ENCODE measurements around the gene CACNA1D.

CACNA1D gene

DNA sequence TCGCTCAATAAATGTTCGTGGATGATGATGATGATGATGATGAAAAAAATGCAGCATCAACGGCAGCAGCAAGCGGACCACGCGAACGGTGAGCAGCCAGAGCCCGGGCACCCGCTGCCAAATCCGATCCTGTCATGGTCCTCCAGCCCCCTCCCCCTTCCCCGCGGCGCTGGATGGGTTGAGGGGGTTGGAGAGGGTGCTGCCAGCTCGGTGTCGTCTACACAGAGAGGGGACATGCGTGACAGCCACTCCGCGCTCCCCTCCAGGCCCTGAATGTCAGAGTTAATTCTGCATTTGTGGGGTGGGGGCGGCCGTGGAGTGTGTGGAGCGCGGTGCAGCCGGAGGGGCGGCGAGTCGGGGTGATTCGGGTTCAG is 722 bp downstream of the CACNA1D start:
- DNase-seq (ENCODE audit: low read depth in 2 of 2) = no peak

DNA sequence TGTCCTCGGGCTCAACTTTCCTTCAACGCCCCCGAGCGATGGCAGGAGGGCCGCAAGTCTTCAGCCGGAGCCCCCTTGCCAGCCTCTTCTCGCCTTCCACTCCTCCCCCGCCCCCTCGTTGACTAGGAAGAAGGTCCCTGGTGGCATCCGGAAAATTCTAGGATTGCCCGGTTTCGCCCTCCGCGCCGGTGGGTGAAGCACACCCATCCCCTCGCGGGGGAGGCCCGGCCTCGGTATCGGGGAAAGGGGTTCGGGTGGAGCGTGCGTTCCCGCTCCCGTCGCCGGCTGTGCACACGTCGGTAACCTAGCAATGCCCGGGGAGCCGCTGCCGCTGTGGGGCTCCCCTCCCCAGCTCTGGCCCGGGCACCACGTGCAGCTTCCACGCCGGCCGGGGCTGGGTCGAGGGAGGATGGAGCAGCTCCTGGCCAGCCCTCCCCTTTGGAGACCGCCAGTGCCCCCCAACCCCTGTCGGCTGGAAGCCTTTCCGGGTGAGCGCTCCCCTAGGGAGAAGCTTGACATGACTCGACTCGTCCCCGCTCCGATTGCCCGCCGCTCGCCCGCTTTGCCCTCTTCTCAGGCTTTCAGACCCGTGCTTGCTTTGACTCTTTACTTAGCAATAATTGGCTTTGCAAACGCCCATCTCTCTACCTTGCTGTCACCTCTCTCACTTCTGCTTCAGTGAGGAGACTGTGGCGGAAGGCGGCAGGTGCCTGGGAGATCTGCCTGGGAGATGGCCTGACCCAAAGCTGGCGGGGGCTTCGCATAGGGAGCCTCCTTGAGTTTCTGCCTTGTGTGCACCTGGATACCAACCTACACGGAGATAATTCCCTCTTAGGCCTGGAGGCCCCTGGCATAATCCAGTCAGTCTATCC is 1.3 kb downstream of the CACNA1D start:
- DNase-seq (ENCODE audit: low read depth in 2 of 2) = no peak

DNA sequence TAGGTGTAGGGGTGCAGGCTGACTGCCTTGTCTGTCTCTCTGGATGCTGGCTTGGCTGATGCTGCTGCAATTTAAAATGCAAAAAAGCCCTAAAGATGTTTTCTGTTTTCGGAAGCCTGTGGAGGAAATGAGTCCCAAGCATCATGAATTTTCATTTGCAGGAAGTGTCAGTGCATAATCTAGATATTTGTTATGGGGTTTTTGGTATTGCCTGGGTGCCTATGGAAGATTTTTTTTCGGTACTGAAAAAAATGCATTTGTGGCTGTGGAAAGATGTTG is 1.9 kb downstream of the CACNA1D start:
- DNase-seq (ENCODE audit: low read depth in 2 of 2) = no peak

DNA sequence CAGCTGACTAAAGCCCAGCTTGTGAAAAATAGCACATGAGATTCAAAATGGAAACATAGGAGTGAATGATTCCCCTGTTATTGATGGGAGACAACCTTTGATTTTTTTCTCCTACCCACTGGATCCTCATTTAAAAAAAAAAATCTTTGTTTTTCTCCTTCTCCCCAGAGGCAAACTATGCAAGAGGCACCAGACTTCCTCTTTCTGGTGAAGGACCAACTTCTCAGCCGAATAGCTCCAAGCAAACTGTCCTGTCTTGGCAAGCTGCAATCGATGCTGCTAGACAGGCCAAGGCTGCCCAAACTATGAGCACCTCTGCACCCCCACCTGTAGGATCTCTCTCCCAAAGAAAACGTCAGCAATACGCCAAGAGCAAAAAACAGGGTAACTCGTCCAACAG is 2.6 kb downstream of the CACNA1D start:
- no peak for DNase-seq (ENCODE audit: low read depth in 2 of 2)

DNA sequence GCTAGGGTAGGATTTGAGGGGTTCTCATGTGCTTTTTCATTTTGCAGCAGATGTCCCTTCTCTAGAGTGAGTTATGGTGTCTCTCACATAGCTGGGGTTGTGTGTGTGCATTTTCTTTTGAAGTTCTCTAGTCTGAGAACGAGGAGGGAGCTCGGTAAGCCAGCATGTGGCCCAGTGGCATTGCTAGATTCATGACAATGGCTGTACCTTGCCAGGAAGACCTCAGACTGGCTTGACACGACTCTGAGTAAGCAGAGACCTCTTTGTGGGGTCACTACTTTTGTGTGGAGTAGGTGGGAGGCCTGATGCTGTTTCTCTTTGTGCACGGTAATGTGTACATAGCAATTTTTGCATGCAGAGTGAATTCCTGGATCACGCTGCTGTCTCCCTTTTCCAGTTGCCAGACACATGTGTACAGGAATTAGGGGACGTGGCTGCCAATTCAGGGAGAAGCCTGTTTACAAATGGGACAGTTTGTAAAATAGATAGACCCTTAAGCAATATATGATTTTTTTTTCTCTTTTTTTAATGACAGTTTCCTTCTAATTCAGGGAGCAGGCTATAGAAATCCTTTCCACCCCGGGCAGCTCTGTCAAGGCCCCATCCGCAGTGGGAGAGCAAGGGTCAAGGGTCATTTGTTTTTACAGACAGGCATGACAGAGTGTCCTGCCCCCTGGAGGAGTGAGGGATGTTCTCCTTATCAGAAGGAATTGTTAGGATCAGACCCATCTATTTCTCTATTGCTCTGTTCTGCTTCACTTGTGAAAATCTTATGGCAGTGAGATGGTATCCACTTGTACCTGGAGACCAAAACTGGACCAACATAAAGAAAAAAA is 4.6 kb downstream of the CACNA1D start:
- no peak for DNase-seq (ENCODE audit: low read depth in 2 of 2)

DNA sequence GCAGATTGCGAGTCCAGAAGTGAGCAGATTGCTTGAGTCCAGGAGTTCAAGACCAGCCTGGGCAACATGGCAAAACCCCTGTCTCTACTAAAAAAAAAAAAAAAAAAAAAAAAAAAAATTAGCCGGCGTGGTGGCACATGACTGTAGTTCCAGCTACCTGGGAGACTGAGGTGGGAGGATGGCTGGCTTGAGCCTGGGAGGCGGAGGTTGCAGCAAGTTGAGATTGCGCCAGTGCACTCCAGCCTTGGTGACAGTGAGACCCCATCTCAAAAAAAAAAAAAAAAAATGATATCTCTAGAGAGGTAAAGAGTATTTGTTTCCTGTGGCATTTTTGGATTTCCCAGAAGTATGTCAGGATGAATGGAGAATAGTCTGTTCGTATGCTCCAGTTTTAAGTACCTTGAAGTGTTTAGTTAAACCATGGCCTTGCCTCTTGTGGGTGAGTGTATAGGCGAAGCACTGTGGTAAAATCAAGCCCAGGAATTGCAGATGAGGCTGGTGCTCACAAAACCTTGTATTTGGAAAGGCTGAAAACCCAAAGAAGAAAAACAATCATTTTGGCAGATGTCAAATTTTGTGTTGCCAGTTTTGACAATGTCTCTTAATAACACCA is 5.9 kb downstream of the CACNA1D start:
- DNase-seq (ENCODE audit: low read depth in 2 of 2) = no peak

DNA sequence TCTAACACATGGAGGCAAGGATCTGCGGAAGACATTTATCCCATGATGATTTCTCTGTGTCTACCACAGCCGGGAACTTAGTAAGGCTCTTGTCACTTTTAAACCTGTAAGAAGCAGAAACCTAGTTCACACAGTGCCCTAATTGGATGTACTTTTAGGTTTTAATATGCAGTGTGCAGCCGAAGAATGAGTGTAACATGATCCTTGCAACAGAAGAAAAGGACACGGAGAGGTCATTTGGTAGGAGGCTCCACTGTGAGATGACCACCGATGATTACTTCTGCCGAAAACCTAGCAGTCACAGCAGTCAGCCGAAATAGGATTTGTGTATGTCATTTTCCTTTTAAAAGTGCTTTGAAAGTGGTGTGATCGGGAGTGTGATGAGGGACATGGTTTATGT is 6.8 kb downstream of the CACNA1D start:
- DNase-seq (ENCODE audit: low read depth in 2 of 2) = no peak

DNA sequence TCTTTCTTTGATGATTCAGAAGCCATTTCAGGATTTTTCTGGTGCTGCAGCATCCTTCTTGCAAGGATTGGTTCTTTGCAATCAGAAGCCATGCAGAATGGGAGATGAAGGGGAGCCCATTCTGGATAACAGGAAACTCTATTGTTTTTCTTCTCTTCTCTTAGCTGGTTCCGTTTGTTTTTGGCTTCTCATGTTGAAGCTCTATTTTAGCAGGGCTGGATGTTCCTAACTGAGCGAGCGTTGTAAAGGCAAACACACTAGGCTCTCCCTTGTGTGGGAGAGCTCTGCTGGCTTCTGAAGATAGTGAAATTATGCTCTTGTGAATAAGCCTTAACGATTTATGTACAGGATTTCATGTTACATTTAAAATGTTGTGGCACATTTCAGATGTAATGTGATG is 8.3 kb downstream of the CACNA1D start:
- no peak for DNase-seq (ENCODE audit: low read depth in 2 of 2)

DNA sequence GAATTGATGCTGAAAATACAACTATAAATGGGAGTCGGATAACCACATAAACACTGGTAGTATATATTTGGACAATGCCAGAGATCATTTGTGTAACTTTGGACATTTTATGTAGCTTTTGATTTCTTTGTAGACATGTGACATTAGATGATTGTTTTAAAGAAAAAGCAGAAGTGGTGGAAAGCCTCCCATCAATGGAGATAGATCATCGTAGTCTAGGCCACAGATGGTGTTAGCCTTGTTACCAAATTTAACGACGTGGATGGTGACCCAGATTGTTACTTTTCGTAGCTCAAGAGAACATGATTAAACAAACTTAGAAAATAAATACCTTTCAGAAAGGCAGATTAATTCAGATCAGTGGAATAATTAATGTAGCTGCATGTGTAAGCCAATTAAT is 8.8 kb downstream of the CACNA1D start:
- no peak for DNase-seq (ENCODE audit: low read depth in 2 of 2)

DNA sequence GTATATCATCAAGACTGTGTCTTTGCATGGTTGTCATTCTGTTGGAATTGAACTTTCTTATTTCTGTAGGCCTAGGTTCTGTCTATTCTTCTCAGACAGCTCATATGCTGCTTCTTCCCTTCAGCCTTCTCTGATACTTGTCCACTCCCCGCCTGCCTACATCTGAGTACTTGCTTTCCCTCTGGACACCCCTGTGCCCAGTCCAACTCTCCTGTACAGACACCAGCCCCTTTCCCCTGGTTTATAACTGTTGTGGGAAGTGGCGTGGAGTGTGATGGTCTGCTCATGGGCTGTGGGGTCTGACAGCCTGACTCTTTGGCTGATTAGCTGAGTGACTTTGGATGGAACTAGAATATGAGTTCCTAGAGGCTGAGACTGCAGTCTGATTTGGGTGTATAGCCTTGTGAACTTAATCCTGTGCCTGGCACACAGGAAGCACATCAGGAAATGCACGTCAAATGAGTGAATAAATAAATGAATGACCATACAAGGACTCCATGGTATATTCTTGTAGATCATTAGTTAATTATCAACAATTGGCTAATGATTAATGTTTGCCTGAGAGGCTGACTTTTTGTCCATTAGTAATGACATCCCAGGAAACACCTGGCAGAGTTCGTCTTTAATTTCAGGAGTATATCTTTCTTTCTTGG is 11.8 kb downstream of the CACNA1D start:
- no peak for DNase-seq (ENCODE audit: low read depth in 2 of 2)

DNA sequence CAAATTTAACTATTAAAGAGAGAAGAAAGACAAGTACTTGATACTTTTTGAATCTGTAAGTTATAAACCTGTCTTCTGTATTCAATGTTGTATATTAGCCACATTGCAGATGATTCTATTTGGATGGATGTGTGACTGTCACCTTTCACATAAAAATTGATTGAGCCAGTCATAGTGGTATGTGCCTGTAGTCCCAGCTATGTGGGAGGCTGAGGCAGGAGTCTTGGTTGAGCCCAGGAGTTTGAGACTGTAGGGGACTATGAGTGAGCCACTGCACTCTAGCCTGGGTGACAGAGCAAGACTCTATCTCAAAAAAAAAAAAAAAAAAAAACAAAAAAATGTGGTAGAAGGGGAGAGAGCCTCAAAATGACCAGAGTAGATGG is 12.3 kb downstream of the CACNA1D start:
- no peak for DNase-seq (ENCODE audit: low read depth in 2 of 2)

DNA sequence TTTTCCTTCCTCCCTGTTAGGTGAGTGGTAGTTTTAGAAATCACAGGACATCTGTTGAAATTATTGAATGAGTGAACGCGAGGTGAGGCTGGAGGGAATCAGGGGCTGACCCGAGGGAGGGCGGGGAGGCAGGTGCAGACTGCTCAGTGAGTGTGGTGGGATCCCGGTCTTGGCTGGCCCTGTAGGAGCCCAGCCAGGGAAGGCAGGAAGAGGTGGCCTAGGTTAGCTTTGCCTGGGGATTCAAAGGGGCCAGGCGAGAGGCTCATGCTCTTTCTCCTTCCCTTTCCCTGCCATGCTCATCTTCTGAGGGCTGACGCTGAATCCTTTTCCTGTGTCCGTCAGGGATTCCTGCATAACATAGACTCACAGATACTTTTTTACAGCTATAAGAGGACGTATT is 15.1 kb downstream of the CACNA1D start:
- DNase-seq (ENCODE audit: low read depth in 2 of 2) = no peak

DNA sequence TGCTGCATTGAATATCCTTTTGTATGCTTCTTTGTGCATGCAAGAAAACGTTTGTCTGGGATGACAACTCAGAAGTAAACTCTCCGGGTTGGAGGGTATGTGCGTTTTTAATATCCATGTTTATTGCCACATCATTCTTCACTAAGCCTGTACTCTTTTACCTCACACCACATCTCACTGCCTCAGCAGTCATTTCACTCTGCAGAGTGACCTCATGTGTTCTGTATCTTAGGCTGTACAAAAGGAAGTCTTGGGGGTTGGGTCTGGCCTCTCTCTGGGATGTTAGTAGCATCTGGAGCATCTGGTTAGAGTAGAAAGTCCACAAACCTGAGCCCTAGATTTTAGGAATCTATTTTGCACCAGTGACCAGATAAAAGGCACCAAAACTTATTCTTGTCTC is 16.1 kb downstream of the CACNA1D start:
- no peak for DNase-seq (ENCODE audit: low read depth in 2 of 2)

DNA sequence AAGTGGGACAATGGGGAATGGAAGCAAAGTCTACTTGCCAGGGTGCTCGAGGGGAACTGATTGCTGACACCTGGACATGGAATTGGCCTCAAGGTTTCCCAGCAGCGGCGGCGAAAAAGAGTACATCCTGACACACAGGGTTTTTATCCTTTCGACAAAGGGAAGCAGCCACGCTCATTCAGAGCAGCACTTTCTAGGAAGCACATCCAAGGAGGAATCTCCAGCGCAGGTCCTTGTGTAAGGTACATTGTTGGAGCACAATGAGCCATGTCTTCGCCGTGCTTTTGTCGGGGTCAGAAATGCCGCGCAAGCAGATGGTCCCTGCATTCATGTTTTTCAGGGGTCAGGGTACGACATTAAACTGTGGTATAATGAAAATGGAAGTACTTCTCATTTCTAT is 16.8 kb downstream of the CACNA1D start:
- DNase-seq (ENCODE audit: low read depth in 2 of 2) = no peak

DNA sequence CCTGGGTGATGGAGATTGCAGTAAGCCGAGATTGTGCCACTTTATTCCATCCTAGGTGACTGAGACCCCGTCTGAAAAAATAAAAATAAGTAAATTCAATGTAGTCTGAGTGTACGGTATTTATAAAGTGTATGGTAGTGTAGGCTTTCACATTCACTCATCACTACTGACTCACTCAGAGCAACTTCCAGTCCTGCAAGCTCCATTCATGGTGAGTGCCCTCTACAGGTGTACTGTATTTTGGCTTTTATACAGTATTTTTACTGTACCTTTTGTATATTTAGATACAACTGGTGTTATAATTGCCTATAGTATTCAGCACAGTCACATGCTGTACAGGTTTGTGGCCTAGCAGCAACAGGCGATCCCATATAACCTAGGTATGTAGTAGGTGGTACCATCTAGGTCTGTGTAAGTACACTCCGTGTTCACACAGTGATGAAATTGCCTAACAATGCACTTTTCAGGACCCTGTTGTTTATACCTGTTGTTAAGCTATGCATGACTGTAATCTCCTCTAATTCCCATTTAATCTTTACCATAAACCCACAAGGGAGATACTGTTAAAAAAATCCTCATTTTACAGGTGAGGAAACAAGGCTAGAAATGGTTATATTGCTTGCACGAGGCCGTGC is 19.3 kb downstream of the CACNA1D start:
- no peak for DNase-seq (ENCODE audit: low read depth in 2 of 2)

DNA sequence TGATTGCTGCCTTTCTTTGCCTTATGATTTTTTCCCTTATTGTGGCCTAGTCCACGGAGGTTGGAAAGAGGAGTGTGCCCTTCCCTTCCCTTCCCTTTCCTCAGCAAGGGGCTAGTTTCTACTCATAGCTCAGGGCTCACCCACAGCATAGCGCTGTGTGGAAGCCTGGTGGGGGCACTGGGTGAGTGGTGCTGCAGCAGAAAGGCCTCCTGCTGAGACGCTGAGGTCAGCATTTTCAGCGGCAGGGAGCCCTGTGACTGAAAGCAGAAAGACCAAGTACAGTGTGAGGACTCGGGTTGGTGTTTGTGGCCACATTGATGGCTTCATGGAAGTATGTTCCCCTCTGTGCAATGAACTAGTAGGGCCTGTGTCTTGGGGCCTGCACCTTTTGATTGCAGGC is 21.9 kb downstream of the CACNA1D start:
- DNase-seq (ENCODE audit: low read depth in 2 of 2) = no peak

DNA sequence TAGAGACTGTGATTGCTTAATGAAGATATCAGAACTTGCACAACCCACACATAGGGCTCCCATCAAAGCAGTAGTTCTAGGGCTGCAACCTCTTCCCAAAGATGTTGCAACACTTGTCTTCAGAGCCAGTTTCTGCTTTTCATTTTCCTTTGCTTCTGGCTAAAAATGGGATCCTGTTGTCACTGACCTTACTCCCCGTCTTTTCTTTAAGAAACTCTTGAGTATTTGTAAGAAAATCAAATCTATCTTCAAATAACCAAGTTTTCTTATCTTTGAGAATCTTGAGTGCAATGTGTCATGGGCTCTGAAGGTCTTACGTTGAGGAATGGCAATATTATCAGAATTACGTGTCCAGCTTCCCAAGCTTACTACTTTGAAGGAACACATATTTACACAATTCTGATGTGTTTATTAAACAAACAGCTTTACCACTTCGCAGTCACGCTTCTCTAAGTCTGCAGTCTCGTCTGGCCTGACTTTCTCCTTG is 24.1 kb downstream of the CACNA1D start:
- DNase-seq (ENCODE audit: low read depth in 2 of 2) = no peak

DNA sequence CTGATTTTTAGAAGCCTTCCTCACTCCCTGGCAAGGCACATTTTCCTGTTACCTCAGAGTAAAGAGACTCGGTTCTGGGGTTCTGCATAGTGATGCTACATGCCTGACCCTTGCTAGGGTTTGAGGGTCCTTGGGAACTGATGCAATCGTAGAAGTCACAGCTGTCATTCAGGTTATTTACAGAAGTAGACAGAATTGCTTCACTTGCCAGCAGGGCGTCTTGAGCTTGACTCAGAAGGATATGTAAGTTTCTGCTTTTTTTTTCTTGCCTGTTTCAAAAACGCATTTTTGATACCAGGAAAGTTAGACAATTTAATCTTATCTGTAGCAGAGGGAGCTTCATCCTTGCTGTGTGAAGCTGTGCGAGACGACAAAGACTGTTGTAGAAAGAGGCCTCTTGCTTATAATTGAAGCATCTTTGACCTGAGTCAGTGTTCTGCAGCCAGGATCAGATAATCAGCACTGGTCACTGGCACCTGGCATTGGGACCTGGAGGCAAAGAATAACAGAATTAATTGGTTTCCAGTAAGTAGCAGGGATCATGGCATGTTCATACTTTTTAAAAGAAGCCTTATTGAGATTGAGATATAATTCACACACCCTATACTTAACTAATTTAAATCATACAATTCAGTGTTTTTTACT is 24.8 kb downstream of the CACNA1D start:
- no peak for DNase-seq (ENCODE audit: low read depth in 2 of 2)

DNA sequence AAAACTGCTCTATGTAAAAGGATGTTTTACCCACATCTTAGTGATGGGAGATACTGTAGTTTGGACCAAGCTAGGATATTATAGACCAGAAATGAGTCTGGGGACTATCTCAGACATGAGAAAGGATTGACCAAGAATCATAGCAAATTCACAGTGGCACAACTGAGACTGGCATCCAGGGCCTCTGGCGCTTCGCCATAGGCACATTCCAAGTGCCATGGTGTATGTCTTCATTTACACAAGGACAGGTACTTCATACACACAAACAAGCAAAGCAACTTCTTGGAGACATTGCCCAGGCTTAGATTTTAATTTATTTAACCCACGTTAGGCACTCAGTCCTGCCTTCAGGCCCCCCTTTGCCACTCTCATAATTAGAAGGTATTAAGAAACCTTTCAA is 28.9 kb downstream of the CACNA1D start:
- DNase-seq (ENCODE audit: low read depth in 2 of 2) = no peak

DNA sequence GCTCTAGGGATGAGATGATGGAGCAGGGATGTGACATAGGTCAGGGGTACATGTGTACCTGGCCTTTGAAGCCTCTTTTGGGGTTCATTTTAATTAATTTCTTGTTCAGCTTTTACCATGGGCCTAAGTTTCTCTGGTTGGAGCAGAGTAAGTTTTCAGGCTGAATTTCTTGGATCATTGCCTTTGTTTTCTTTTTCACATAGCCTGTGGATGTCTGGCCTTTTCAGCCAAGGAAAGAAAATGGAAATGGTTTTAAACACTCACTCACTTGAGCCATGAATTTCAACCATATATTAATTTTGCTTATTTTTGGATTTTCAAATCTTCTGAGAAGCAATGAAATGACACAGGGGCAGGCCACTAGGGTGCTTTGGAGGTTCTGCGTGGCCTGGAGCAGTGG is 30.2 kb downstream of the CACNA1D start:
- DNase-seq (ENCODE audit: low read depth in 2 of 2) = no peak
